Hematopoietic multipotent progenitor cell treated with erythropoietin and hydrocortisone succinate and interleukin-3 and kit ligand, for 6 days (in vitro differentiated cells): ENCODE measurements around the gene VPS37D.

ENCODE experiments used
- DNase-seq: peaks from one replicate; pipeline ENCODE4 v3.0.0-alpha.2; 2015

Gene VPS37D

DNA sequence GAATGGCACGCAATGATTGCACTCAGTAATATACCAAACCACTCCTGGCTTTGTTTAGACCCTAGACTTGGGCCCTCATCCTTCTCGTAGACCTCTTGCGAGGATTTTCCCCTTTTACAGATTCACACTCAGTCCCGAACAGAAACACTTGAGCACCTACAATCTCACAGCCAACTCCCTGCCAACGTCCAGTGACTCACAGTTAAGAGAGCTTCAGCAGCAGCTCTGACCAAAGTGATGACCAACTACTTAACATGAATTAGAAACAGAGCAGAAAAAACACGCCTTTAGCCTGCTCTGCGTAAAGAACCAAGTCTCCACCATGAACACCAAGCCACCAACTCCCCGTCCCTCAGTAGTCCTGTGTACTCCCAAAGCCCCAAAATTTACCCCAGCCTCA is 13.4 kb downstream of the VPS37D start:
- DNase-seq, result no peak

DNA sequence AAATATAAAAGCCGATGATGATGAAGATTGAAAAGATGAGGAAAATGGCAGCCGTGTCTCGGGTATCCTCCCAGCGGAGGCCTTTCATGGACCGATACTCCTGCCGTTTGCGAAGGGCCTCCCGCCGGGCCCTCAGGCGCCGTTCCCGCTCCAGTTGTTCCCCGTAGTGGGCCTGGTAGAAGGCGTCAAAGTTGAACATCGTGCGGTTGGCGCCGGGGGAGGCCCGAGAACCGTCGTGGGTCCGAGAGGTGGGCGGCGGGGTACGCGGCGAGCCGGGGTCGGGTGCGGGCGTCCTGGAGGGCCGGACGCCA is 15.1 kb downstream of the VPS37D start:
- DNase-seq, result no peak

DNA sequence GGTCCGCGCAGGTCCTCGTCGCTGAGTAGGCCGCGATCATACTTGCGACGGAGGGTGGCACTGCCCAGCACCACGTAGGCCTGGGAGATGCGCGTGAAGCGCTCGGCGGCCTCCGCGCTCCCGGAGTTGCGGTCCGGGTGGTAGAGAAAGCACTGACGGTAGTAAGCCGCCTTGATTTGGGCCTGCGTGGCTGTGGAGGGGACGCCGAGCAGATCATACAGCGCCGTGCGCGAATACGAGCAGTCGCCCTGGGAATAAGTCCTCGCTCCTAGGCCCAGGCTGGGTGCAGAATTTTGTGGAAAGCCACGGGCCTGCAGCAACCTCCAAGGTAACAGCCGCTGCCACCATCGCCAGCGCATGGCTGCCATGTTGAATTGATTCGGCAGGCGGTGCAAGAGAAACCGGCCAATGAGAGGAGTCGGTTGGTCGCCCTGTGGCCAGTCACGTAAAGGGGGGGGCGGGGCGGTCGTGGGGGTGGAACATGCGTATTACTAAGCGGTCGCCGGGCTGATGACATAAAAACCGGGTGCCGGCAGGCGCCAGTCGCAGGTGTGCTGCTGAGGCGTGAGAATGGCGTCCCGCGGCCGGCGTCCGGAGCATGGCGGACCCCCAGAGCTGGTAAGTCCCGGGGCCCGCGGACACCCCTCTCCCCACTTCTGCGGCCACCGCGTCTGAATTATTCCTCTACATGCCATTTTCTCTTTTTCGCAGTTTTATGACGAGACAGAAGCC is 15.6 kb downstream of the VPS37D start, which contains the start of the genes BUD23 and DNAJC30:
BUD23 (plus strand) TSS at position 542 of the 732 bp plus-strand sequence; CDS start at position 571, 29 bp downstream.
DNAJC30 (minus strand) TSS at position 398 of the 732 bp plus-strand sequence; CDS start at position 368, 30 bp downstream.
- peak; percentile 99 for DNase-seq

DNA sequence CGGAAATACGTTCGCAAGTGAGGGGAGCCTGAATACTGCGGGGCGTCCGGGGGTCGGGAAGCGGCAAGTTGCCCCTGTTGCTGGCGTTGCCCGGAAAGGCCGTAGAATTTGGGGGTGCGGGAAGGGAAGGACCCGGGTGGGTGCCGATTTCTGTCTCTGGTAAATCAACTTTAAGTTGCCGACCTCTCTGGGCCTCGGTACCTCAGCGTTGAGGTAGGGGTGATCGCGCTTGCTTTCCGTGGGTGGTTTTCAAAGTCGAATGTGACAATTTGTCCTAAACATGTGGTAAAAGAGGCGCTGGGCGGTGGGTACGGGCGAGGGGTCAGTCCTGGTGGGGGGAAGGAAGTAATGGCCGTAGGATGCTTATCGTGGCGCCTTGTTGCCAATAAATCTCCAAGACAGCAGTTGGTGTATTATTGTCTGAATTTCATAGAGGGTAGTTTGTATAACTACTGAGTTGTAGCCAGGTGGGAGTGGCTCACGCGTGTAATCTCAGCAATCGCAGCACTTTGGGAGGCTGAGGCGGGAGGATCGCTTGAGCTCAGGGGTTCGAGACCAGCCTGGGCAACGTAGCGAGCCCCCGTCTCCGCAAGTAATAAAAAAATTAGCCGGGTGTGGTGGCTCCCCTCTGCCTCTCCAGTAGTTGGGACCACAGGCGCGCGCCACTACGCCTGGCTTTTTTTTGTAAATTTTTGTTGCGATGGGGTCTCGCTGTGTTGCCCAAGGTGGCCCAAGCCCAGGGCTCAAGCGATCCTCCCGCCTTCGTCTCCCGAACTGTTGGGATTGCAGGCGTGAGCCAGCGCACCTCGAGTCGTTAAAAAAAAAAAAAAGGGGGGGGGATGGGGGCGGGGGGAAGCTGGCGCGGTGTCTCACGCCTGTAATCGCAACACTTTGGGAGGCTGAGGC is 16.4 kb downstream of the VPS37D start:
- DNase-seq, result peak; percentile 47

DNA sequence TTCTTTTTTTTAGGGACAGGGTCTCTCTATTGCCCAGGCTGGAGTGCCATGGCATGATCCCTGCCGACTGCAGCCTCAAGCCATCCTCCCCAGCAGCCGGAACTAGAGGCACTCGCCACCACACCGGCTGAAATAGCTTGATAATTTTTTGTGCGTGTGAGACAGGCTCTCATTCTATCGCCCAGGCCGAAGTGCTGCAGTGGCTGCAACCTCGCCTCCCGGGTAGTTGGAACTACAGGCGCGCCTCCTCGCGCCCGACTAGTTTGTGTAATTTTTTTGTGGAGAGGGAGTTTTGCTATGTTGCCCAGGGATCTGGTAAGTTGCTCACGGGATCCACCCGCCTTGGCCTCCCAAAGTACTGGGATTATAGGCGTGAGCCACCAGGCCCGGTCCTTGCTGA is 17.7 kb downstream of the VPS37D start:
- DNase-seq, result no peak

DNA sequence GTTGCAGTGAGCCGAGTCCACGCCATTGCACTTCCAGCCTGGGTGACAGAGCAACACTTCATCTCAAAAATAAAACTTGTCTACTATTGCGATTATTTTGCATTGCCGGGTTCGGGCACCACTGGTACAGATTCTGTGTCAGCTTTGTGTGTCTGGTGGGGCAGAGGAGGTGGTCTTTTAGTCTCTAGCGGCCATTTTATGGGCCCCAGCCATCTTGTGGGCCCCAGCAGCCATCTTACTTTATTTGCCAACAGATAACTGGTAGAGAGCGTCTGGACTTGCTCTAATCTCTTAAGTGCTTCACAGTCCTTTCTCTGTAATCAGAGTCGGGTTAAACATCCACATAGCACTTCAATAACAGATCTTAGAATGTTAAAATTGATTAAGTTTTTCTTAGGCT is 20.7 kb downstream of the VPS37D start:
- no peak for DNase-seq

- no peak for DNase-seq
These were observed 23.0 kb downstream of the VPS37D start for GRCh38 chr7:73690646-73691045.

GRCh38 chr7:73696372-73696771 is 28.7 kb downstream of the VPS37D start:
- DNase-seq, result no peak

- DNase-seq, result no peak
These were observed 30.8 kb downstream of the VPS37D start for GRCh38 chr7:73698410-73698809.

- no peak for DNase-seq
These were observed 31.9 kb downstream of the VPS37D start for GRCh38 chr7:73699370-73700068.

GRCh38 chr7:73700069-73700423 is 32.4 kb downstream of the VPS37D start:
- no peak for DNase-seq

DNA sequence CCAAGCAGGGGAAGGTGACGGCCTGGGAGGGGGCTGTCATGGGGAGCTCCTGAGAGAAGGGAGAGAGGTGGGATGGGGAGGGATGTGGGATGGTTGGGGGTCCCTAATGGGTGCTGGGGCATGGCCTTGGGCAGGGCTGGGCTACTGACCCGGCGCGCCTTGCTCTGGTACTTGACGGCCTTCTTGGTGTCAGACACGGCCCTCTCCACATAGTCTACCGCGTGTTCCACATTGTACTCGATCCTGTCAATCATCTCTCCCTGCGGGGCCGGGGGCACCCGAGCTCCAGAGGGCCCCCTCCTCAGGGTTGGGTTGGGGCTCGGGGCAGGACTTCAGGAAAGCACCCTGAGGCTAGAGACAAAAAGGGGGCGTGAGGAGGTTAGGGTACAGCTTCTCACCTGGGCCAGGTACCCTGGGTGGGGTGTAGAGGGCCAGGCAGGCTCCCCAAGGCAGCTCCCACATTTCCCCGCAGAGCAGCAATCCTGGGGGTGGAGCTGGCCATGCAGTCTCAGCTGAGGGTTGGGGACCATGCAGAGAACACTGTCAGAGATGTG is 33.0 kb downstream of the VPS37D start:
- DNase-seq, result no peak

DNA sequence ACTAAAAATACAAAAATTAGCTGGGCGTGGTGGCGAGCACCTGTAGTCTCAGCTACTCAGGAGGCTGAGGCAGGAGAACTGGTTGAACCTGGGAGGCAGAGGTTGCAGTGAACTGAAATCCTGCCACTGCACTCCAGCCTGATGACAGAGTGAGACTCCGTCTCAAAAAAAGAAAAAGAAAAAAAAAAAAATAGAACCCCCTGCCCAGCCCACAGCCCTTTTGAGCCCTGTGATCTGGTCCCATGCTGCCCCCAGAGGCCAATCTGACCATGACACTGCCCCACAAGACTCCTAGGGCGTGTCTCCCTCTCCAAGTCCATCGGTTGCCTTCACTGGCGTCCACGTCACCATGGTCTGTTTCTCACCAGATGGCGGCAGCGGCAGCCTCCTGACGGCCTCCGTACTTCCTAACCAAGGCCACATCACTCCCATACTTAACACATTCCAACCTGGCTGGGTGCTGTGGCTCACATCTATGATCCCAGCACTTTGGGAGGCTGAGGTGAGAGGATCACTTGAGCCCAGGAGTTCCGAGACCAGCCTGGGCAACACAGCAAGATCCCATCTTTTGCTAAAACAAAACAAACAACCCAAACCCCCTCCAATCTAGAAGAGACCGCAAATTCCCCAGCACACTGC is 33.8 kb downstream of the VPS37D start:
- DNase-seq, result peak; percentile 72

GRCh38 chr7:73702226-73702625 is 34.6 kb downstream of the VPS37D start:
- DNase-seq, result no peak

DNA sequence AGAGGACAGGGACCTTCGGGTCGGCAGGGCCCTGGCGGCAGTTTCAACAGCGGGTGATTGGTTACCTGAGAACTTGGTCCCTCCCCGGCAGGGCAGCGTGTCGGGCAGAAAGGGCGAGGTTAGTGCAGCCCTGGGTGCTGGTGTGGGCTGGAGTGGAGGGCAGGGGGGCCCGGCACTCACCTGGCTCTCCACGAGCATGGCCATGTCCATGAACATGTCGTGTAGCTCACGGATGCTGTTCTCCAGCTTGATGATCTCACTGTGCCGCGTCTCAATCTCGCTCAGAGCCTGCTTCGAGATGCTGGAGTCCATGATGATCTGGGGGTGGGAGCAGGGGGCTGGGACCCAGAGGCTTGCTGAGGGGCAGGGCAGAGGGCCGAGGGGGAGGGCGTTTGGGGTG is 35.0 kb downstream of the VPS37D start:
- DNase-seq, result no peak

- DNase-seq, result no peak
These were observed 35.6 kb downstream of the VPS37D start for GRCh38 chr7:73703225-73703624.

GRCh38 chr7:73703757-73704639 is 36.4 kb downstream of the VPS37D start:
- DNase-seq, result peak; percentile 87

GRCh38 chr7:73704640-73705550 is 37.3 kb downstream of the VPS37D start:
- DNase-seq, result no peak

GRCh38 chr7:73705551-73705920 is 37.9 kb downstream of the VPS37D start:
- DNase-seq, result no peak
